Brain microvascular endothelial cell (primary cell): ENCODE data around the gene IPO9.

Experiments
- DNase-seq: peaks from one replicate; pipeline ENCODE4 v3.0.0-alpha.2; 2020
- H3K27ac ChIP-seq: fragments of 250-450 bp; sonication (Bioruptor Pico); 2 replicates; pipeline ENCODE4 v1.5.1; 2020; ENCODE audit warnings: mild to moderate bottlenecking, moderate library complexity
- H3K27me3 ChIP-seq: fragments of 250-450 bp; sonication (Bioruptor Pico); replicated peaks from 2 replicates; pipeline ENCODE4 v1.5.1; 2020; ENCODE audit warnings: mild to moderate bottlenecking
- H3K36me3 ChIP-seq: fragments of 250-450 bp; sonication (Bioruptor Pico); replicated peaks from 2 replicates; pipeline ENCODE4 v1.5.1; 2020; ENCODE audit warnings: mild to moderate bottlenecking
- H3K4me3 ChIP-seq: 2 replicates; pipeline ENCODE4 v1.5.1; 2011; ENCODE audit warnings: low read depth, mild to moderate bottlenecking, control low read depth, low read length, moderate library complexity
- in situ Hi-C: cut with HindIII; loops from 2 replicates; pipeline ENCODE4 v1.10.0; 2017; ENCODE audit warnings: low sequenced_read_pairs, low pct_ligation_motif_present
- TF ChIP-seq, protein P1 (sequence below): IDR thresholded peaks from 2 replicates; pipeline ENCODE4 v1.5.1; 2011; ENCODE audit warnings: low read depth, mild to moderate bottlenecking, moderate library complexity, low read length, control low read depth, inconsistent platforms; ENCODE audit errors: missing control alignments

Gene IPO9

DNA sequence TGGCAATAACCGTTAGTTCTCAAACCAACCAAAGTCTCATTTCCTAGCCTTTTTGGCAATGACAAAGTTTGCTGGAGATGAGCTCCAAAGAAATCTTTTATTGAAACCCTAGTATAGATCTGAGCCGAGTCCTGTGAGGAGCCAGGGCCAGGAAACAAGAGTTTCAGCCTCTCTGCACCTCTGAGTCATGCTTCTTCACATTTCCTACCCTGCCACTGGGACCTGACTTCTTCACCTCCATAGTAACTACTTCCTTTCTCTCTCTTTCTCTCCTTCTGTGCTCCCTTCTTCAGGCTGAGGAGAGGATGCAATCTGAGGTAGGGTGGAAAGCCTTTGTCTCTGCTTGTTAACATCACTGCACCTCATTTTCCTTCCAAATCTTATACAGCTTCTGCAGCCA lies 38.7 kb upstream of the IPO9 start:
- no peak overlapping the region for H3K4me3 ChIP-seq
- no peaks in the 10 kb centered on the region for H3K27me3 ChIP-seq
- peak overlapping the region; percentile 64 for H3K27ac ChIP-seq
- H3K36me3 ChIP-seq: peaks cover 93% of the 10 kb centered on the region
- in situ Hi-C loops: no loop called here
- TF ChIP-seq, protein P1, sequence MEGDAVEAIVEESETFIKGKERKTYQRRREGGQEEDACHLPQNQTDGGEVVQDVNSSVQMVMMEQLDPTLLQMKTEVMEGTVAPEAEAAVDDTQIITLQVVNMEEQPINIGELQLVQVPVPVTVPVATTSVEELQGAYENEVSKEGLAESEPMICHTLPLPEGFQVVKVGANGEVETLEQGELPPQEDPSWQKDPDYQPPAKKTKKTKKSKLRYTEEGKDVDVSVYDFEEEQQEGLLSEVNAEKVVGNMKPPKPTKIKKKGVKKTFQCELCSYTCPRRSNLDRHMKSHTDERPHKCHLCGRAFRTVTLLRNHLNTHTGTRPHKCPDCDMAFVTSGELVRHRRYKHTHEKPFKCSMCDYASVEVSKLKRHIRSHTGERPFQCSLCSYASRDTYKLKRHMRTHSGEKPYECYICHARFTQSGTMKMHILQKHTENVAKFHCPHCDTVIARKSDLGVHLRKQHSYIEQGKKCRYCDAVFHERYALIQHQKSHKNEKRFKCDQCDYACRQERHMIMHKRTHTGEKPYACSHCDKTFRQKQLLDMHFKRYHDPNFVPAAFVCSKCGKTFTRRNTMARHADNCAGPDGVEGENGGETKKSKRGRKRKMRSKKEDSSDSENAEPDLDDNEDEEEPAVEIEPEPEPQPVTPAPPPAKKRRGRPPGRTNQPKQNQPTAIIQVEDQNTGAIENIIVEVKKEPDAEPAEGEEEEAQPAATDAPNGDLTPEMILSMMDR: no peak
- DNase-seq: peak; percentile 59

DNA sequence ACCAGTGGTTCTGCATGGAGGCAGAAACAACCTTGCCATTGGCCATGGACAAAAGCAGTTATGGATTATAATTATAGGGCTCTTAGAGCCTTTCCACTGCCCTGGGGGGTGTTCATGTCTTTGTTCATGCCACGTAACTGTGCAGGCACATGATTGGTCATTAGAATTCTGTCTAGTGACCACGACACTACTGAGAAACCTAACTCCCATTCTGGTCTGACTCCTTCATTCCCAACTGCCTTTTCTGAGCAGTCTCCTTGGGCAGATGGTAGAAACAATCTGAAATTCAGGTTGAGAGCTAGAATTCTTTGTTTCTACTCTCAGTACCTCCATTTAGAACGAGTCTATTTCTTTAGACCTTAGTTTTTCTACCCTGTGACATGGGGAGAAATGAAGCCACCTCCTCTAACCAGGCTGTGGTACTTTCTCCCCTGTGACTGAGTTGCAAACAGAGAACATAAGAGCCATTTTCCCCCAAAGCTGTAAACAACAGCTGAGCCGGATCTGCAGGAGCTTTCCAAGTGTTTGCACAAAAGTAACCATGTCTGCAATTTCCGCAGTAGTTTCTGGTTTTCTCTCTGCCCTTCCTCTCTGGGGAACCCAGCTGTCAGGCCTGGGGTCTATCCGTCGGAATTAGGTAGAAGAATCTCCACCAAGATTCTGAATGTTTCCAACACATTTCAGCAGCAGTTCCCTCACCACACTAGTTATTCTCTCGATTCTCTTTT lies 37.7 kb upstream of the IPO9 start:
- no peak for DNase-seq
- Histone ChIP-seq H3K36me3 (peaks cover 95% of the 10 kb centered on the region), H3K27me3 (no peaks in the 10 kb centered on the region), H3K4me3 (no peak overlapping the region), H3K27ac (peak overlapping the region; percentile 64)
- in situ Hi-C loops: no loop called here
- TF ChIP-seq, protein P1: no peak

DNA sequence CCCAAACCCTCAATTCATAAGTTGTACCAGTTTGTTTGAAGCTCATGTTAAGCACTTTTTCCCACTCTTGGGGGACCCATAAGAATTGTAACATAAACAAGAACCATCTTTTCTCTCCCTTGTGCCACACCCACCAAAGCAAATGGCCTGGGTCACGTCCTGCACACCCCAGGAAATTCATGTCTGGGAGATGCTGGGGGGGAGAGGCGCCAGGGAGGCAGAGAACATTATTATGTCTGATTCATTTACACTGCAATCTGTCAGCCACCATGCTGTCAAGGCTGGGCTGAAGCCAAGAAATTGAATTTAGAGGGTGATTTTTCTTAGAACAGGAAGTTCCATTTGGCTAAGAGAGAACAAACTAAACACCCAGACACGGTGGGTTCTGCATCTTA lies 37.2 kb upstream of the IPO9 start:
- DNase-seq: peak; percentile 70
- H3K27ac ChIP-seq: peak overlapping the region; percentile 64
- in situ Hi-C loops: no loop called here
- no peak overlapping the region for H3K4me3 ChIP-seq
- no peaks in the 10 kb centered on the region for H3K27me3 ChIP-seq
- H3K36me3 ChIP-seq: peaks cover 95% of the 10 kb centered on the region
- TF ChIP-seq, protein P1: no peak

DNA sequence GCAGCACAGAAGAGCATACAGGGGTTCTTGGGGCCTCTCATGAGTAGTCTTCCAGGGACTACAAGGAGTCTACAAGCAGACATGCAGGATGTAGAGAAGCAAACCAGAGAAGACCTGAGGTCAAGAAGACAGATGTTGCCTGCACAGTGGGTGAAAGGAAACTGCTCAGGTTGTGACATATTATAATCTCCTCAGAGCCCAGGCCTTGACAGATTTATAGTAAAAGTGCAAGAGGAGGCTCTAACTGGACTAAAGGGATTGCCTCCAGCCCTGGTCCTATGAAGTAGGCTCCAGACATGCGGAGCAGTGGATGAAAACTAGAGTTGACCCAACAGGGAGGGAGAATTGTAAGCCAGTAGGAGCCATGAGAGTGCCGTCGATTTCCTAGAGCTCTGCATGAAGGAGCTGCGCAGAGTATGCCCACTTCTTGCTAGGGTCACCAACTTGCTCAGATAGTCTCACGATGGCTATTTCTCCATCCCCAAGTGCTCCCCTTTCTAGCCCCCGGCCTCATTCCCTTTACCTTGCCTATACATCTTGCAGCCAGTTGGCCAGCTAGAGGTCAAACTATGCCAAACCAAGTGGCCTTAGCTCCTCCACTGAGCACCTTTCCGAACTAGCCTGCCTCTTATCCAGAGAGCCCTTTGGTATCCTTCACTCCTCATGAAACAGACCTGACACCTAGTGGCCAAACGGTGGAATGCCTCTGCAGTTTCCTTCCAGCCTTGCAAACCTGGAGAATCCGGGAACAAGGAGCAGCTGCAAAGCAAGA lies 36.2 kb upstream of the IPO9 start:
- in situ Hi-C loops: no loop called here

DNA sequence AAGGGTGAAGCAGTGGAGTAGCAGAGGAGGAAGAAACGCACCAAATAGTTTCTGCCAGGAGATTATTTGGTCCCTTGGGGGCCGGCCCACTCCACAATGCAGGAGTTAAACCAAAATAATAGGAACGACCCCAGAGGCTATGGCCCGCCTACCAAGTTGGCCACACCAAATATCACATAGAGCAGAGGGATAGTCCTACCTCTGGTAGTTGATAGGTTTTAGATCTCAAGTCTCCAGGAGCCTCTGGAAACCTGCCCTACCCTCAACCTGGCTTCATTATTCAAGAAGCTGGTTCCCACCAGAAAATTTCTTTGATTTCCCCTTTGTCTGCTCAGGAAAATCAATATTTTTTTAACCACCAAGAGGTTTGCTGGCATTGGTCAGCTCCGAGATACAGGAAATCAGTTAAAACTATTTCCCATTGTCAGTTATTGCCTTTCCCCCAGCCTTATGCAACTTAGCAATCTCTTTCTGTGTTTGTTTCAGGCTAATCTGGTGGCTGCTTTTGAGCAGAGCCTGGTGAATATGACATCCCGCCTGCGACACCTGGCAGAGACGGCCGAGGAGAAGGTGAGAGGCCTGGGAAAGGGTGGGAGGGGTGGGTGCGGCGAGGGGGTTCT lies 35.5 kb upstream of the IPO9 start:
- in situ Hi-C loops: no loop called here
- TF ChIP-seq, protein P1: no peak
- H3K27me3 ChIP-seq: no peaks in the 10 kb centered on the region
- no peak for DNase-seq
- H3K27ac ChIP-seq: peak overlapping the region; percentile 2
- no peak overlapping the region for H3K4me3 ChIP-seq
- H3K36me3 ChIP-seq: peaks cover 94% of the 10 kb centered on the region

More for the DNA sequence above, 36.2 kb upstream of the IPO9 start:
- H3K36me3 ChIP-seq: peaks cover 95% of the 10 kb centered on the region
- TF ChIP-seq, protein P1: peak; percentile 97
- H3K27ac ChIP-seq: peak overlapping the region; percentile 64
- H3K4me3 ChIP-seq: no peak overlapping the region
- peak; percentile 80 for DNase-seq
- H3K27me3 ChIP-seq: no peaks in the 10 kb centered on the region
